HG03045 (cell line): ENCODE data around the gene SCAPER.
"Not testable (repeated sequence)": the region's sequence is repeated elsewhere in the genome, so short reads cannot be mapped to it uniquely, and the experiment has no call there.

Experiments
- ATAC-seq: cut with Tn5 transposase; IDR thresholded peaks from one replicate; pipeline ENCODE4 v1.9.1; 2021; ENCODE audit warnings: mild to moderate bottlenecking, moderate library complexity; ENCODE audit not compliant: unreplicated experiment

Gene SCAPER

GRCh38 chr15:76787273-76787672 lies 117.9 kb downstream of the SCAPER start:
- ATAC-seq: no peak

GRCh38 chr15:76776969-76777368 lies 128.2 kb downstream of the SCAPER start:
- ATAC-seq: no peak

- ATAC-seq: no peak
Measured at GRCh38 chr15:76776480-76776879, 128.7 kb downstream of the SCAPER start.

GRCh38 chr15:76773234-76773633 lies 131.9 kb downstream of the SCAPER start:
- no peak for ATAC-seq

- ATAC-seq: no peak
Measured at GRCh38 chr15:76772776-76773175, 132.4 kb downstream of the SCAPER start.

GRCh38 chr15:76764004-76764403 lies 141.1 kb downstream of the SCAPER start:
- ATAC-seq: no peak

- ATAC-seq: no peak
Measured at GRCh38 chr15:76763554-76763953, 141.6 kb downstream of the SCAPER start.

- ATAC-seq: no peak
Measured at GRCh38 chr15:76756381-76756780, 148.8 kb downstream of the SCAPER start.

- ATAC-seq: no peak
Measured at GRCh38 chr15:76753771-76754170, 151.4 kb downstream of the SCAPER start.

GRCh38 chr15:76753131-76753530 lies 152.0 kb downstream of the SCAPER start:
- ATAC-seq: no peak

- no peak for ATAC-seq
Measured at GRCh38 chr15:76752549-76752948, 152.6 kb downstream of the SCAPER start.

- no peak for ATAC-seq
Measured at GRCh38 chr15:76737573-76737972, 167.6 kb downstream of the SCAPER start.

GRCh38 chr15:76732321-76732720 lies 172.8 kb downstream of the SCAPER start:
- not testable (repeated sequence) for ATAC-seq

GRCh38 chr15:76730262-76730661 lies 174.9 kb downstream of the SCAPER start:
- ATAC-seq: no peak

GRCh38 chr15:76718863-76719262 lies 186.3 kb downstream of the SCAPER start:
- no peak for ATAC-seq

GRCh38 chr15:76714950-76715349 lies 190.2 kb downstream of the SCAPER start:
- no peak for ATAC-seq

GRCh38 chr15:76711351-76711827 lies 193.8 kb downstream of the SCAPER start:
- no peak for ATAC-seq

GRCh38 chr15:76704032-76704431 lies 201.1 kb downstream of the SCAPER start:
- ATAC-seq: not testable (repeated sequence)

- no peak for ATAC-seq
Measured at GRCh38 chr15:76696840-76697239, 208.3 kb downstream of the SCAPER start.

- ATAC-seq: not testable (repeated sequence)
Measured at GRCh38 chr15:76692546-76692945, 212.6 kb downstream of the SCAPER start.

GRCh38 chr15:76687592-76687991 lies 217.5 kb downstream of the SCAPER start:
- ATAC-seq: not testable (repeated sequence)

GRCh38 chr15:76684002-76684401 lies 221.1 kb downstream of the SCAPER start:
- no peak for ATAC-seq

- no peak for ATAC-seq
Measured at GRCh38 chr15:76682833-76683232, 222.3 kb downstream of the SCAPER start.
